GM12801 (cell line): Measurements from ENCODE around the gene COL6A3.

Experiments used
- CTCF ChIP-seq: IDR thresholded peaks from one replicate; pipeline ENCODE4 v1.5.1; 2011; ENCODE audit warnings: control low read depth; ENCODE audit not compliant: insufficient read length; ENCODE audit errors: extremely low read depth

The COL6A3 gene

GRCh38 chr2:237404413-237404812, 9.6 kb downstream of the COL6A3 start:
- no peak for TF ChIP-seq CTCF

- TF ChIP-seq CTCF = no peak
These were observed 10.7 kb downstream of the COL6A3 start for GRCh38 chr2:237403024-237403882.

GRCh38 chr2:237400199-237400598, 13.8 kb downstream of the COL6A3 start:
- TF ChIP-seq CTCF = no peak

- TF ChIP-seq CTCF = no peak
These were observed 16.9 kb downstream of the COL6A3 start for GRCh38 chr2:237397072-237397471.

DNA sequence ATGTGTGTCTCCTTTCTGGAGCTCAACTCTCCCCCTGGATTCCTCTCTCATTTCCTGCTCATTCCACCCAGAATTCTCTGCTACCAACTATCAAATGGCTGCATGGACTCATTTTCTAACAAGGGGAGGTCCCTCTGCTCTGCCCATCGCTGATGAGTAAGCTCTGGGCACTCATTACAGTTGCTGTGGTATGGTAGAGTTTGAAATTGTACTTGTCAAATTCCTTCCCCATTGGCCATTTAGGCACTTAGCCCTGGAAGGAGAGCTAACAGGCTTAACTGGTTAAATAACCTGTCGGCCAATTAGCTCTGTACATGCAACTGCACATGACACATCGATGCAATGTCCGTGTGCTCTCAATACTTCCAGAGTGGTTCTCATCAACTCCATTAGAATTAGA, 20.4 kb downstream of the COL6A3 start:
- TF ChIP-seq CTCF = no peak

DNA sequence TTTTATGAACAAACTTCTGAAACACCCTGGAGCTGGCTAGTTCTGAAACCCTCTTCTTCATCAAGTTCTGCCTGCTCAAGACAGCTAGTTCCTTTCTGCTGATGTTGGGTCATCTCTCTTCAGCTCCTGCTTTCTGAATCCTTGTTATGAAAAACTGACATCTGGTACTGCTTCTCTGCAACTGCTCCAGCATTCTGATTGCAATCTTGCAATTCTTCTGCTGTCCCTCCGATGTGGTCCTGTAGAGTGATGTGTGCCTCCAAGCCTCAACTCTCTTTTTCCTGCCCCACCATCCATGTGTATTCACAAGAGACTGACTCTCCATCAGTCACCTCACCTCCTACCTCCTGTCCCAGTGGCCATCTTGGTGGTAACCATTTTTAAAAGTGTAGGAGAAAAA, 21.8 kb downstream of the COL6A3 start:
- no peak for TF ChIP-seq CTCF

DNA sequence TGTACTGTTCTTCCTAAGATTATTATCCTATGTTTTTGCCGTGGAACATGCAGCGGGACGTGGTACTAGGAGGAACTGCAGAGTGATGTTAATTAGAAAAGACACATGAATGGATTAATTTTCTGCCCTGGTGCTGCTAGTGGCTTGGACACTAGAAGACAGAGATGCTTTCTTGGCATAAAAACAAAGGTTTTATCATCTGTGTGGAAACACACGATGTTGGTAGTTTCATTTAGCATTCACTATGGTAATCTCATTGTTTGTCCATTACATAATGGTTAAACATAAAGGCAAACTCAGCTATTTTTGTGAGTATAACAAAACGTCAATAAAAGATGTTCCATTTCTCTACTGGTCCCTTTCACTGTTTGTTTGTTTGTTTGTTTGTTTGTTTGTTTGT, 22.8 kb downstream of the COL6A3 start:
- TF ChIP-seq CTCF = no peak
